ENCODE measurements around the gene CACNA2D4. TPM values are rescaled to one million over a fixed set of nuclear protein-coding genes. Genes with fewer than 3 reads are reported as not detected.

Gene CACNA2D4
- total RNA-seq, 4 donors from 2014 or later: 0.27 to 3.1 (median 0.92) TPM

GRCh38 chr12:1934068-1934467 is 15.6 kb upstream of the CACNA2D4 start:
- Histone ChIP-seq H3K36me3 (peaks cover 0 to 19% (median 0%) of the 10 kb centered on the region in 3 donors), H3K27ac (no peak overlapping the region), H3K4me1 (peaks cover 3 to 23% (median 5%) of the 10 kb centered on the region in 3 donors), H3K27me3 (peaks cover 0 to 11% (median 0%) of the 10 kb centered on the region in 4 donors), H3K4me3 (no peak overlapping the region), H3K9me3 (no peaks in the 10 kb centered on the region)
- no peak for DNase-seq
- 69 to 100% methylated on average over 3 to 5 of the region's 5 CpGs for WGBS, 2 donors
- intact Hi-C loops (cut with DNase I): loop anchor here (10.0 kb wide), 1 partner anchor 289 kb away; no protein-coding TSS in a partner anchor
- TF ChIP-seq, protein P1, sequence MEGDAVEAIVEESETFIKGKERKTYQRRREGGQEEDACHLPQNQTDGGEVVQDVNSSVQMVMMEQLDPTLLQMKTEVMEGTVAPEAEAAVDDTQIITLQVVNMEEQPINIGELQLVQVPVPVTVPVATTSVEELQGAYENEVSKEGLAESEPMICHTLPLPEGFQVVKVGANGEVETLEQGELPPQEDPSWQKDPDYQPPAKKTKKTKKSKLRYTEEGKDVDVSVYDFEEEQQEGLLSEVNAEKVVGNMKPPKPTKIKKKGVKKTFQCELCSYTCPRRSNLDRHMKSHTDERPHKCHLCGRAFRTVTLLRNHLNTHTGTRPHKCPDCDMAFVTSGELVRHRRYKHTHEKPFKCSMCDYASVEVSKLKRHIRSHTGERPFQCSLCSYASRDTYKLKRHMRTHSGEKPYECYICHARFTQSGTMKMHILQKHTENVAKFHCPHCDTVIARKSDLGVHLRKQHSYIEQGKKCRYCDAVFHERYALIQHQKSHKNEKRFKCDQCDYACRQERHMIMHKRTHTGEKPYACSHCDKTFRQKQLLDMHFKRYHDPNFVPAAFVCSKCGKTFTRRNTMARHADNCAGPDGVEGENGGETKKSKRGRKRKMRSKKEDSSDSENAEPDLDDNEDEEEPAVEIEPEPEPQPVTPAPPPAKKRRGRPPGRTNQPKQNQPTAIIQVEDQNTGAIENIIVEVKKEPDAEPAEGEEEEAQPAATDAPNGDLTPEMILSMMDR (IDR thresholded peaks at IDR 0.05): no peak
- TF ChIP-seq POLR2A (IDR thresholded peaks at IDR 0.05): no peak

DNA sequence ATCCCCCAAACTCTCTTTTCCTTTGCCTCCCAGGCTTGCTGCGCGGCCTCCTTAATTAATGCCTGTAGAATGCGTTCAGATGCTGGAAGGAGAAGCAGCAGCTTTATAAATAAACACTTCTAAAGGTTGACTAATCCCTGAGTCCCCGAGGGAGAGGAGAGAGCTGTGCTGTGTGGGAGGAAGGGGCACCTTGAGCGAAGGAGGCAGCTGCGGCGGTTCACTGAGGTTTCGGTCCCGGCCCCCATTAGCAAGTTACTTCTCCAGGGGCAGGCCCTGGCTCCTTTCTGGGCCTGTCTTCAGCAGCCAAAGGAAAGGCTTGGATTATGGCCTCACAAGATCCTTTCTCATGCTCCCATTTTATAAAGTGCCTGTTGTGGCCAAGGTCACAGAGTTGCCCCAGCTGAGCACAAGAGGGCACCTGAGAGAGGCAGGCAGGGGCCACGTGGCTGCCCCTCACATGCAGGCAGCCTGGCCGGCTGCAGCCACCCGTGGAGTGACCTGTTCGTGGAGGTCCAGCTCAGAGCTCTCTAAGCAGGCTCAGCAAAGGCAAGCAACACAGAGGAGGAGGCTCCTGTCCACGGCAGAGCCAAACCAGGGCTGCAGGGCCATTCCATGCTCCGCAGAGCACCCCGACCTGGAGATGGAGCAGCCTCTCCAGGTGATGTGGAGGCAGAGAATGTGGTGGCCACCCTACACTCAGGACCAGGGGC is 15.0 kb upstream of the CACNA2D4 start:
- peaks cover 0 to 11% (median 0%) of the 10 kb centered on the region in 4 donors for H3K27me3 ChIP-seq
- no peak for TF ChIP-seq POLR2A (IDR thresholded peaks at IDR 0.05)
- TF ChIP-seq, protein P1 (IDR thresholded peaks at IDR 0.05): no peak
- intact Hi-C loops (cut with DNase I): loop anchor here (10.0 kb wide), 1 partner anchor 289 kb away; no protein-coding TSS in a partner anchor
- no peaks in the 10 kb centered on the region for H3K9me3 ChIP-seq
- WGBS, 2 donors: 60 to 63% methylated on average over 9 to 11 of the region's 16 CpGs
- DNase-seq: no peak
- peaks cover 0 to 14% (median 0%) of the 10 kb centered on the region in 3 donors for H3K36me3 ChIP-seq
- no peak overlapping the region for H3K4me3 ChIP-seq
- no peak overlapping the region for H3K27ac ChIP-seq
- H3K4me1 ChIP-seq: peaks cover 3 to 23% (median 5%) of the 10 kb centered on the region in 3 donors

GRCh38 chr12:1932264-1932777 is 13.9 kb upstream of the CACNA2D4 start:
- H3K36me3 ChIP-seq: peaks cover 0 to 2% (median 0%) of the 10 kb centered on the region in 3 donors
- WGBS, 2 donors: 18 to 19% methylated on average over 4 to 7 of the region's 16 CpGs
- TF ChIP-seq, protein P1 (IDR thresholded peaks at IDR 0.05): no peak
- TF ChIP-seq POLR2A (IDR thresholded peaks at IDR 0.05): no peak
- intact Hi-C loops (cut with DNase I): loop anchor here (10.0 kb wide), 1 partner anchor 288 kb away; no protein-coding TSS in a partner anchor
- peaks cover 0 to 16% (median 0%) of the 10 kb centered on the region in 4 donors for H3K27me3 ChIP-seq
- H3K4me1 ChIP-seq: peaks cover 3 to 27% (median 5%) of the 10 kb centered on the region in 3 donors
- no peak for DNase-seq
- H3K4me3 ChIP-seq: no peak overlapping the region
- no peaks in the 10 kb centered on the region for H3K9me3 ChIP-seq
- H3K27ac ChIP-seq: no peak overlapping the region

GRCh38 chr12:1931642-1932041 is 13.2 kb upstream of the CACNA2D4 start:
- no peak for DNase-seq
- WGBS, 2 donors: 82 to 85% methylated on average over 9 of the region's 9 CpGs
- peaks cover 0 to 20% (median 0%) of the 10 kb centered on the region in 4 donors for H3K27me3 ChIP-seq
- intact Hi-C loops (cut with DNase I): loop anchor here (10.0 kb wide), 1 partner anchor 287 kb away; no protein-coding TSS in a partner anchor
- H3K27ac ChIP-seq: no peak overlapping the region
- H3K9me3 ChIP-seq: no peaks in the 10 kb centered on the region
- H3K4me3 ChIP-seq: no peak overlapping the region
- no peaks in the 10 kb centered on the region for H3K36me3 ChIP-seq
- no peak for TF ChIP-seq POLR2A (IDR thresholded peaks at IDR 0.05)
- TF ChIP-seq, protein P1 (IDR thresholded peaks at IDR 0.05): no peak
- H3K4me1 ChIP-seq: peaks cover under 1 to 20% (median under 1%) of the 10 kb centered on the region in 3 donors
